HepG2 (cell line): ENCODE data around the gene SLC12A5. TPM values are rescaled to one million over a fixed set of nuclear protein-coding genes. Genes with fewer than 3 reads are reported as not detected.

Experiments used
- ATF1 ChIP-seq: IDR thresholded peaks from 2 replicates; pipeline ENCODE4 v1.6.1; 2016; ENCODE audit warnings: mild to moderate bottlenecking, control low read depth
- FOXO4 ChIP-seq: sonication (generic); formaldehyde crosslinking; conservative IDR thresholded peaks from 2 replicates; pipeline ENCODE4 v1.8.1; 2023; ENCODE audit warnings: missing genetic modification reagents
- GRHL1 ChIP-seq: sonication (generic); formaldehyde crosslinking; conservative IDR thresholded peaks from 2 replicates; pipeline ENCODE4 v1.8.0; 2022; ENCODE audit warnings: missing genetic modification reagents
- KLF16 ChIP-seq, 2 experiments: sonication (generic) in 1 of 2; formaldehyde crosslinking in 1 of 2; IDR thresholded peaks; 2 replicates each; pipeline versions ENCODE4 v1.6.1 to v1.8.0; 2016 to 2023; ENCODE audit warnings: missing genetic modification reagents in 2 of 2, missing compliant biosample characterization in 1 of 2
- MTF1 ChIP-seq: sonication (generic); formaldehyde crosslinking; IDR thresholded peaks from 2 replicates; pipeline ENCODE4 v1.5.0; 2020; ENCODE audit warnings: missing genetic modification reagents
- NFE2 ChIP-seq: sonication (generic); formaldehyde crosslinking; IDR thresholded peaks from 2 replicates; pipeline ENCODE4 v1.4.0; 2020; ENCODE audit warnings: missing genetic modification reagents
- POLR2G ChIP-seq: fragments of 200-400 bp; formaldehyde crosslinking; IDR thresholded peaks from 2 replicates; pipeline ENCODE4 v1.6.1; 2018; ENCODE audit warnings: mild to moderate bottlenecking, low read depth, low read length, moderate library complexity
- RBFOX2 ChIP-seq: fragments of 200-400 bp; formaldehyde crosslinking; IDR thresholded peaks from 2 replicates; pipeline ENCODE4 v1.6.1; 2017; ENCODE audit warnings: low read depth, mild to moderate bottlenecking, low read length
- SMARCE1 ChIP-seq: fragments of 450-650 bp; IDR thresholded peaks from 2 replicates; pipeline ENCODE4 v1.6.1; 2017; ENCODE audit warnings: borderline replicate concordance
- TFDP1 ChIP-seq: IDR thresholded peaks from 2 replicates; pipeline ENCODE4 v1.6.1; 2016; ENCODE audit warnings: missing compliant biosample characterization, missing genetic modification reagents, borderline replicate concordance
- ZBED4 ChIP-seq: sonication (generic); formaldehyde crosslinking; IDR thresholded peaks from 2 replicates; pipeline ENCODE4 v1.4.0; 2020; ENCODE audit warnings: missing genetic modification reagents, borderline replicate concordance
- ZKSCAN1 ChIP-seq: fragments of 150-350 bp; IDR thresholded peaks from 2 replicates; pipeline ENCODE4 v1.6.1; 2014; ENCODE audit warnings: low read length
- ZNF121 ChIP-seq: sonication (generic); formaldehyde crosslinking; IDR thresholded peaks from 2 replicates; pipeline ENCODE4 v1.5.0; 2020; ENCODE audit warnings: mild to moderate bottlenecking, missing genetic modification reagents
- ZNF225 ChIP-seq: sonication (generic); formaldehyde crosslinking; IDR thresholded peaks from 2 replicates; pipeline ENCODE4 v1.4.0; 2020; ENCODE audit warnings: mild to moderate bottlenecking, missing genetic modification reagents
- ZNF570 ChIP-seq: sonication (generic); formaldehyde crosslinking; IDR thresholded peaks from 2 replicates; pipeline ENCODE4 v1.4.0; 2020; ENCODE audit warnings: mild to moderate bottlenecking, missing genetic modification reagents, borderline replicate concordance
- ZNF577 ChIP-seq: sonication (generic); formaldehyde crosslinking; IDR thresholded peaks from 2 replicates; pipeline ENCODE4 v1.4.0; 2020; ENCODE audit warnings: mild to moderate bottlenecking, low read depth, missing genetic modification reagents, borderline replicate concordance
- ZNF770 ChIP-seq: sonication (generic); formaldehyde crosslinking; IDR thresholded peaks from 2 replicates; pipeline ENCODE4 v1.5.0; 2020; ENCODE audit warnings: mild to moderate bottlenecking, missing genetic modification reagents
- polyA plus RNA-seq, 8 experiments: library from polyadenylated mRNA; depleted of rRNA in 3 of 8; stranded (reverse) in 7 of 8; unstranded in 1 of 8; fragments of >200 nt; fragmentation: Illumina TruSeq in 4 of 8; extraction: Trizol in 4 of 8; gene quantifications; 2 replicates each; pipeline versions ENCODE4 v1.2.1 to v1.2.3, GENCODE V29; 2011 to 2016; ENCODE audit warnings: low read depth in 4 of 8, missing spikeins in 1 of 8, mixed read lengths in 1 of 8; ENCODE audit not compliant: insufficient read depth in 1 of 8
- total RNA-seq, 5 experiments: library from RNA; depleted of rRNA; stranded (reverse); fragments of >200 nt; fragmentation: Illumina TruSeq; extraction: Trizol; gene quantifications; 2 replicates each; pipeline ENCODE4 v1.2.3, GENCODE V29; 2016; ENCODE audit warnings: low read depth in 1 of 5

SLC12A5 gene
- total and polyA plus RNA-seq, 2 of the 13 experiments (the other 11 are each of a cell fraction or from before 2014, with no cell fraction given): 4.3 to 5.4 TPM

- TF ChIP-seq ZBED4: peak; percentile 94
- peak; percentile 96 for TF ChIP-seq ZNF225
- peak; percentile 100 for TF ChIP-seq RBFOX2
- peak; percentile 74 for TF ChIP-seq ZKSCAN1
- no peak for TF ChIP-seq ZNF577 (CRISPR knock-in tag)
- TF ChIP-seq KLF16 (CRISPR knock-in tag; IDR thresholded peaks at IDR 0.05): peak in 1 of 2 experiments; percentile 96; a peak in 2 of 4 replicates
- no peak for TF ChIP-seq NFE2 (CRISPR knock-in tag)
- peak; percentile 99 for TF ChIP-seq POLR2G
- no peak for TF ChIP-seq ATF1 (CRISPR knock-in tag)
- 0 out of 2 replicates have a peak, but pooled peaks have one; percentile 87 for TF ChIP-seq FOXO4
- peak; percentile 60; the same call in 1 of the 2 replicates for TF ChIP-seq ZNF121 (CRISPR knock-in tag)
- no peak for TF ChIP-seq GRHL1 (CRISPR knock-in tag)
- peak; percentile 96 for TF ChIP-seq TFDP1 (CRISPR knock-in tag)
- TF ChIP-seq ZNF770: peak; percentile 95
- no peak for TF ChIP-seq MTF1 (CRISPR knock-in tag)
- 0 out of 2 replicates have a peak, but pooled peaks have one; percentile 24 for TF ChIP-seq SMARCE1
- peak; percentile 93; the same call in 1 of the 2 replicates for TF ChIP-seq ZNF570
These were observed 60.7 kb downstream of the SLC12A5 start, which contains the start of gene NCOA5 (continued) for GRCh38 chr20:46089417-46090388.
